H9 (cell line): ENCODE results near the gene ZNF628. TPM values are rescaled to one million over a fixed set of nuclear protein-coding genes. Genes with fewer than 3 reads are reported as not detected.

ENCODE experiments used
- DNase-seq: peaks from one replicate; pipeline ENCODE4 v3.0.0-alpha.2; 2017
- H2AFZ ChIP-seq: one replicate; pipeline ENCODE4 v1.6.1; 2013; ENCODE audit warnings: mild to moderate bottlenecking, low read length, control low read depth, moderate library complexity
- H2AK5ac ChIP-seq: 2 replicates; pipeline ENCODE4 v1.6.1; 2013; ENCODE audit warnings: low read length, control low read depth, mixed read lengths; ENCODE audit not compliant: insufficient read length
- H2BK120ac ChIP-seq: one replicate; pipeline ENCODE4 v1.6.1; 2013; ENCODE audit warnings: low read depth, mild to moderate bottlenecking, low read length, control low read depth, inconsistent platforms; ENCODE audit not compliant: poor library complexity, severe bottlenecking
- H2BK12ac ChIP-seq: 2 replicates; pipeline ENCODE4 v1.6.1; 2013; ENCODE audit warnings: low read length, control low read depth, mixed read lengths, low read depth; ENCODE audit not compliant: insufficient read length
- H2BK15ac ChIP-seq: 2 replicates; pipeline ENCODE4 v1.6.1; 2013; ENCODE audit warnings: low read depth, low read length, control low read depth
- H2BK20ac ChIP-seq: one replicate; pipeline ENCODE4 v1.6.1; 2013; ENCODE audit warnings: low read depth, mild to moderate bottlenecking, low read length, control low read depth, inconsistent platforms; ENCODE audit not compliant: poor library complexity, severe bottlenecking
- H2BK5ac ChIP-seq: 2 replicates; pipeline ENCODE4 v1.6.1; 2013; ENCODE audit warnings: low read length, control low read depth, mixed read lengths; ENCODE audit not compliant: insufficient read length
- H3K14ac ChIP-seq: 2 replicates; pipeline ENCODE4 v1.6.1; 2013; ENCODE audit warnings: low read length, control low read depth; ENCODE audit not compliant: insufficient read depth
- H3K18ac ChIP-seq: 2 replicates; pipeline ENCODE4 v1.6.1; 2013; ENCODE audit warnings: low read depth, mild to moderate bottlenecking, mixed read lengths, low read length, control low read depth; ENCODE audit not compliant: insufficient read length
- H3K23ac ChIP-seq: 2 replicates; pipeline ENCODE4 v1.6.1; 2013; ENCODE audit warnings: low read length, control low read depth, mixed read lengths, low read depth; ENCODE audit not compliant: insufficient read length
- H3K23me2 ChIP-seq: 2 replicates; pipeline ENCODE4 v1.6.1; 2013; ENCODE audit warnings: low read depth, mild to moderate bottlenecking, mixed read lengths, low read length, control low read depth; ENCODE audit not compliant: insufficient read length, poor library complexity, severe bottlenecking
- H3K27ac ChIP-seq: 2 replicates; pipeline ENCODE4 v1.5.1; 2013; ENCODE audit warnings: low read length, control low read depth, mixed read lengths, low read depth; ENCODE audit not compliant: insufficient read length
- H3K27me3 ChIP-seq: 2 replicates; pipeline ENCODE4 v1.6.1; 2013; ENCODE audit warnings: low read length, control low read depth, inconsistent platforms; ENCODE audit not compliant: insufficient read depth
- H3K4ac ChIP-seq: 2 replicates; pipeline ENCODE4 v1.6.1; 2013; ENCODE audit warnings: low read depth, mild to moderate bottlenecking, control low read depth, inconsistent platforms, low read length, moderate library complexity
- H3K4me1 ChIP-seq: 2 replicates; pipeline ENCODE4 v1.6.1; 2013; ENCODE audit warnings: low read length, control low read depth, inconsistent platforms; ENCODE audit not compliant: insufficient read depth
- H3K4me2 ChIP-seq: 2 replicates; pipeline ENCODE4 v1.6.1; 2013; ENCODE audit warnings: low read length, control low read depth, mixed read lengths; ENCODE audit not compliant: insufficient read length, insufficient read depth
- H3K56ac ChIP-seq: 2 replicates; pipeline ENCODE4 v1.6.1; 2013; ENCODE audit warnings: low read depth, mild to moderate bottlenecking, mixed read lengths, low read length, control low read depth; ENCODE audit not compliant: insufficient read length
- H3K79me1 ChIP-seq: 2 replicates; pipeline ENCODE4 v1.6.1; 2013; ENCODE audit warnings: low read depth, mild to moderate bottlenecking, moderate library complexity, low read length, control low read depth, inconsistent platforms; ENCODE audit not compliant: insufficient read depth, poor library complexity, severe bottlenecking
- H3K79me2 ChIP-seq: 2 replicates; pipeline ENCODE4 v1.6.1; 2013; ENCODE audit warnings: low read length, control low read depth, inconsistent platforms; ENCODE audit not compliant: insufficient read depth
- H3K9ac ChIP-seq: 2 replicates; pipeline ENCODE4 v1.6.1; 2013; ENCODE audit warnings: low read length, control low read depth, mixed read lengths; ENCODE audit not compliant: insufficient read length; ENCODE audit errors: extremely low read depth
- H3K9me3 ChIP-seq: one replicate; pipeline ENCODE4 v1.6.1; 2013; ENCODE audit warnings: low read depth, low read length, inconsistent platforms; ENCODE audit not compliant: control insufficient read depth
- H3T11ph ChIP-seq: one replicate; pipeline ENCODE4 v1.6.1; 2013; ENCODE audit warnings: mild to moderate bottlenecking, low read length, control low read depth, inconsistent platforms
- H4K20me1 ChIP-seq: one replicate; pipeline ENCODE4 v1.6.1; 2013; ENCODE audit not compliant: control insufficient read depth, insufficient read length, insufficient read depth
- H4K5ac ChIP-seq: 2 replicates; pipeline ENCODE4 v1.6.1; 2013; ENCODE audit warnings: low read depth, mild to moderate bottlenecking, mixed read lengths, low read length, control low read depth; ENCODE audit not compliant: insufficient read length
- H4K8ac ChIP-seq: replicated peaks from 2 replicates; pipeline ENCODE4 v1.6.1; 2013; ENCODE audit warnings: low read length, control low read depth, mixed read lengths, low read depth; ENCODE audit not compliant: insufficient read length
- H4K91ac ChIP-seq: 2 replicates; pipeline ENCODE4 v1.6.1; 2013; ENCODE audit warnings: low read depth, mild to moderate bottlenecking, moderate library complexity, mixed read lengths, low read length, control low read depth; ENCODE audit not compliant: insufficient read length
- H3K27ac Mint-ChIP-seq, 3 experiments: 2 replicates in 2 of 3; 3 replicates in 1 of 3; pipeline ENCODE4 v1.8.0; 2020 to 2021; ENCODE audit warnings: mixed read lengths in 3 of 3, mild to moderate bottlenecking in 1 of 3, moderate library complexity in 1 of 3
- H3K27me3 Mint-ChIP-seq: 2 replicates; pipeline ENCODE4 v1.8.0; 2021; ENCODE audit warnings: low read depth, mild to moderate bottlenecking, moderate library complexity, mixed read lengths
- H3K36me3 Mint-ChIP-seq, 3 experiments: 2 replicates in 2 of 3; 3 replicates in 1 of 3; pipeline ENCODE4 v1.8.0; 2020 to 2021; ENCODE audit warnings: low read depth in 3 of 3, mixed read lengths in 3 of 3; ENCODE audit not compliant: insufficient read depth in 1 of 3
- H3K4me1 Mint-ChIP-seq, 2 experiments: 2 replicates each; pipeline ENCODE4 v1.8.0; 2020; ENCODE audit warnings: mixed read lengths in 2 of 2
- H3K4me3 Mint-ChIP-seq, 2 experiments: 2 replicates in 1 of 2; 3 replicates in 1 of 2; pipeline ENCODE4 v1.8.0; 2020 to 2021; ENCODE audit warnings: mild to moderate bottlenecking in 2 of 2, mixed read lengths in 2 of 2, moderate library complexity in 1 of 2
- H3K9me3 Mint-ChIP-seq, 2 experiments: 2 replicates in 1 of 2; 3 replicates in 1 of 2; pipeline ENCODE4 v1.8.0; 2020; ENCODE audit warnings: mild to moderate bottlenecking in 2 of 2, mixed read lengths in 2 of 2, moderate library complexity in 1 of 2
- WGBS: extraction: QIAGEN DNeasy Blood & Tissue Kit; methylation state at CpG from one replicate; pipeline ENCODE4 v1.1.7; 2013; ENCODE audit warnings: missing lambda C conversion rate, low lambda C conversion rate, mixed read lengths; ENCODE audit not compliant: insufficient read length; ENCODE audit errors: extremely low coverage; 5-methylcytosine and 5-hydroxymethylcytosine counted together
- total RNA-seq: library from RNA; stranded (reverse); gene quantifications from 2 replicates; pipeline ENCODE4 v1.2.1, GENCODE V29; 2021
- TF ChIP-seq, protein P1 (sequence below): fragments of 200-600 bp; sonication (generic); conservative IDR thresholded peaks from 3 replicates; pipeline ENCODE4 v1.8.0; 2021; ENCODE audit warnings: antibody characterized with exemption, mild to moderate bottlenecking

ZNF628 gene
- total RNA-seq, 1 experiment from 2014 or later: 16.6 TPM

DNA sequence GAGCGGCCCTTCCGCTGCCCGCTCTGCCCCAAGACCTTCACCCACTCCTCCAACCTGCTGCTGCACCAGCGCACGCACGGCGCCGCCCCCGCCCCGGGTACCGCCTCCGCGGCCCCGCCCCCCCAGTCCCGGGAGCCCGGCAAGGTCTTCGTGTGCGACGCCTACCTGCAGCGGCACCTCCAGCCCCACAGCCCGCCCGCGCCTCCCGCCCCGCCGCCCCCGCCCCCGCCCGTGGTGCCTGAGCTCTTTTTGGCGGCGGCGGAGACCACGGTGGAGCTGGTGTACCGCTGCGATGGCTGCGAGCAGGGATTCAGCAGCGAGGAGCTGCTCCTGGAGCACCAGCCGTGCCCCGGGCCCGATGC, 5.4 kb downstream of the ZNF628 start:
- Mint-ChIP-seq H3K36me3 (peaks cover 2 to 19% (median 8%) of the 10 kb centered on the region in 3 experiments; a peak in 5 of 7 replicates), H3K27me3 (no peaks in the 10 kb centered on the region), H3K9me3 (no peaks in the 10 kb centered on the region), H3K4me3 (no peak overlapping the region; a peak in 1 of 5 replicates), H3K4me1 (peaks cover 16 to 40% of the 10 kb centered on the region in 2 experiments), H3K27ac (no peak overlapping the region)
- H3K4me1 ChIP-seq: no peaks in the 10 kb centered on the region
- H2BK15ac ChIP-seq: no peak overlapping the region
- no peak overlapping the region for H2AFZ ChIP-seq
- DNase-seq: peak; percentile 77
- no peak overlapping the region for H3K4me2 ChIP-seq
- H2AK5ac ChIP-seq: no peak overlapping the region
- TF ChIP-seq, protein P1, sequence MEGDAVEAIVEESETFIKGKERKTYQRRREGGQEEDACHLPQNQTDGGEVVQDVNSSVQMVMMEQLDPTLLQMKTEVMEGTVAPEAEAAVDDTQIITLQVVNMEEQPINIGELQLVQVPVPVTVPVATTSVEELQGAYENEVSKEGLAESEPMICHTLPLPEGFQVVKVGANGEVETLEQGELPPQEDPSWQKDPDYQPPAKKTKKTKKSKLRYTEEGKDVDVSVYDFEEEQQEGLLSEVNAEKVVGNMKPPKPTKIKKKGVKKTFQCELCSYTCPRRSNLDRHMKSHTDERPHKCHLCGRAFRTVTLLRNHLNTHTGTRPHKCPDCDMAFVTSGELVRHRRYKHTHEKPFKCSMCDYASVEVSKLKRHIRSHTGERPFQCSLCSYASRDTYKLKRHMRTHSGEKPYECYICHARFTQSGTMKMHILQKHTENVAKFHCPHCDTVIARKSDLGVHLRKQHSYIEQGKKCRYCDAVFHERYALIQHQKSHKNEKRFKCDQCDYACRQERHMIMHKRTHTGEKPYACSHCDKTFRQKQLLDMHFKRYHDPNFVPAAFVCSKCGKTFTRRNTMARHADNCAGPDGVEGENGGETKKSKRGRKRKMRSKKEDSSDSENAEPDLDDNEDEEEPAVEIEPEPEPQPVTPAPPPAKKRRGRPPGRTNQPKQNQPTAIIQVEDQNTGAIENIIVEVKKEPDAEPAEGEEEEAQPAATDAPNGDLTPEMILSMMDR: no peak
- no peaks in the 10 kb centered on the region for H3K79me1 ChIP-seq
- no peaks in the 10 kb centered on the region for H3K27me3 ChIP-seq
- no peak overlapping the region for H3K4ac ChIP-seq
- H4K91ac ChIP-seq: no peak overlapping the region
- no peak overlapping the region for H2BK5ac ChIP-seq
- peaks cover 3% of the 10 kb centered on the region for H3K23me2 ChIP-seq
- H3K18ac ChIP-seq: no peak overlapping the region
- H4K20me1 ChIP-seq: no peaks in the 10 kb centered on the region
- no peak overlapping the region for H3K56ac ChIP-seq
- H3K9ac ChIP-seq: no peak overlapping the region
- H3K27ac ChIP-seq: no peak overlapping the region
- no peak overlapping the region for H4K8ac ChIP-seq
- H2BK120ac ChIP-seq: no peak overlapping the region
- no CpG with 5 or more reads among the region's 40 CpGs for WGBS
- H4K5ac ChIP-seq: no peak overlapping the region
- H3K23ac ChIP-seq: no peak overlapping the region
- no peak overlapping the region for H3K14ac ChIP-seq
- no peak overlapping the region for H3T11ph ChIP-seq
- no peaks in the 10 kb centered on the region for H3K9me3 ChIP-seq
- no peak overlapping the region for H2BK12ac ChIP-seq
- no peak overlapping the region for H2BK20ac ChIP-seq
- H3K79me2 ChIP-seq: no peaks in the 10 kb centered on the region
